Neuronal stem cell (in vitro differentiated cells): ENCODE results near the gene WNT8B.

Experiments used
- DNase-seq: peaks from one replicate; pipeline ENCODE4 v3.0.0-alpha.2; 2013; ENCODE audit warnings: low spot score
- H2AFZ ChIP-seq: one replicate; pipeline ENCODE4 v1.6.1; 2013; ENCODE audit warnings: mild to moderate bottlenecking, low read length, inconsistent platforms
- H2AK5ac ChIP-seq: 2 replicates; pipeline ENCODE4 v1.6.1; 2013; ENCODE audit warnings: low read depth, mild to moderate bottlenecking, inconsistent platforms, low read length, moderate library complexity, mixed read lengths
- H2BK120ac ChIP-seq: 2 replicates; pipeline ENCODE4 v1.6.1; 2013; ENCODE audit warnings: low read depth, mild to moderate bottlenecking, inconsistent platforms, low read length, moderate library complexity, mixed read lengths
- H2BK12ac ChIP-seq: one replicate; pipeline ENCODE4 v1.6.1; 2013; ENCODE audit warnings: low read length, inconsistent platforms
- H2BK15ac ChIP-seq: 2 replicates; pipeline ENCODE4 v1.6.1; 2013; ENCODE audit warnings: mild to moderate bottlenecking, low read length, inconsistent platforms, mixed read lengths
- H2BK5ac ChIP-seq: one replicate; pipeline ENCODE4 v1.6.1; 2013; ENCODE audit warnings: inconsistent platforms, mild to moderate bottlenecking, low read length, moderate library complexity
- H3K14ac ChIP-seq: one replicate; pipeline ENCODE4 v1.6.1; 2013; ENCODE audit warnings: low read length, inconsistent platforms
- H3K18ac ChIP-seq: 2 replicates; pipeline ENCODE4 v1.6.1; 2013; ENCODE audit warnings: low read length, inconsistent platforms
- H3K23ac ChIP-seq: 2 replicates; pipeline ENCODE4 v1.6.1; 2013; ENCODE audit warnings: low read depth, mild to moderate bottlenecking, mixed read lengths, low read length, inconsistent platforms; ENCODE audit not compliant: poor library complexity
- H3K27ac ChIP-seq: replicated peaks from 3 replicates; pipeline ENCODE4 v1.5.1; 2013; ENCODE audit warnings: low read length, inconsistent platforms
- H3K27me3 ChIP-seq, 3 experiments: 2 replicates each; pipeline ENCODE4 v1.6.1; 2013; ENCODE audit warnings: low read length in 3 of 3, mild to moderate bottlenecking in 2 of 3, inconsistent platforms in 1 of 3, low read depth in 1 of 3, mixed read lengths in 1 of 3, moderate library complexity in 1 of 3; ENCODE audit not compliant: control insufficient read depth in 3 of 3, insufficient read depth in 3 of 3
- H3K36me3 ChIP-seq, 2 donors: replicated peaks in 1 of 2; 2 replicates each; pipeline ENCODE4 v1.6.1; 2013; ENCODE audit warnings: low read length in 2 of 2; ENCODE audit not compliant: control insufficient read depth in 2 of 2, insufficient read depth in 2 of 2
- H3K4ac ChIP-seq: 2 replicates; pipeline ENCODE4 v1.6.1; 2013; ENCODE audit warnings: inconsistent platforms, mild to moderate bottlenecking, low read length, moderate library complexity
- H3K4me1 ChIP-seq, 2 donors: 1 replicate in 1 of 2; 2 replicates in 1 of 2; pipeline ENCODE4 v1.6.1; 2013; ENCODE audit warnings: low read length in 2 of 2, low read depth in 1 of 2; ENCODE audit not compliant: control insufficient read depth in 2 of 2, insufficient read depth in 1 of 2
- H3K4me2 ChIP-seq: one replicate; pipeline ENCODE4 v1.6.1; 2013; ENCODE audit warnings: mild to moderate bottlenecking, low read length, inconsistent platforms; ENCODE audit not compliant: insufficient read depth, poor library complexity, severe bottlenecking
- H3K4me3 ChIP-seq, 2 donors: 2 replicates each; pipeline ENCODE4 v1.5.1; 2013; ENCODE audit warnings: low read length in 2 of 2, mild to moderate bottlenecking in 2 of 2, inconsistent platforms in 1 of 2, moderate library complexity in 1 of 2
- H3K79me1 ChIP-seq: one replicate; pipeline ENCODE4 v1.6.1; 2013; ENCODE audit warnings: low read depth, mild to moderate bottlenecking, inconsistent platforms, low read length, moderate library complexity
- H3K9ac ChIP-seq: one replicate; pipeline ENCODE4 v1.6.1; 2013; ENCODE audit warnings: mild to moderate bottlenecking, low read depth, low read length, inconsistent platforms; ENCODE audit not compliant: poor library complexity
- H3K9me3 ChIP-seq, 2 donors: replicated peaks in 1 of 2; 2 replicates each; pipeline versions ENCODE3 to v1.6.1; 2013; ENCODE audit warnings: low read length in 2 of 2, mild to moderate bottlenecking in 2 of 2, inconsistent platforms in 1 of 2, low read depth in 1 of 2, mixed read lengths in 1 of 2, moderate library complexity in 1 of 2; ENCODE audit not compliant: control insufficient read depth in 2 of 2, insufficient read depth in 1 of 2
- H4K8ac ChIP-seq: one replicate; pipeline ENCODE4 v1.6.1; 2013; ENCODE audit warnings: low read depth, mild to moderate bottlenecking, inconsistent platforms, low read length, moderate library complexity
- H4K91ac ChIP-seq: one replicate; pipeline ENCODE4 v1.6.1; 2013; ENCODE audit warnings: low read length, low read depth, mild to moderate bottlenecking, inconsistent platforms; ENCODE audit not compliant: poor library complexity
- WGBS, 2 donors: extraction: QIAGEN DNeasy Blood & Tissue Kit; methylation state at CpG; one replicate each; pipeline ENCODE4 v1.1.7; 2013; ENCODE audit warnings: missing lambda C conversion rate in 2 of 2, mixed read lengths in 1 of 2; ENCODE audit not compliant: insufficient read length in 2 of 2, insufficient replicate concordance in 1 of 2; ENCODE audit errors: extremely low coverage in 2 of 2; 5-methylcytosine and 5-hydroxymethylcytosine counted together

Gene WNT8B

GRCh38 chr10:100433253-100434240, 29.3 kb upstream of the WNT8B start:
- Histone ChIP-seq H2AK5ac (no peak overlapping the region), H3K18ac (no peak overlapping the region), H3K27ac (no peak overlapping the region), H3K23ac (no peak overlapping the region), H3K27me3 (no peaks in the 10 kb centered on the region), H3K36me3 (no peaks in the 10 kb centered on the region), H3K79me1 (no peaks in the 10 kb centered on the region), H3K4me3 (no peak overlapping the region), H2BK15ac (no peak overlapping the region), H3K4me1 (no peaks in the 10 kb centered on the region), H2BK12ac (no peak overlapping the region), H2BK120ac (no peak overlapping the region), H3K4ac (no peak overlapping the region), H3K9ac (no peak overlapping the region), H4K8ac (no peak overlapping the region), H2AFZ (peak overlapping the region; percentile 18), H3K9me3 (no peaks in the 10 kb centered on the region), H3K4me2 (no peak overlapping the region), H3K14ac (no peak overlapping the region), H2BK5ac (no peak overlapping the region), H4K91ac (no peak overlapping the region)
- WGBS, 2 donors, result no CpG with 5 or more reads among the region's 13 CpGs
- peak; percentile 97 for DNase-seq

DNA sequence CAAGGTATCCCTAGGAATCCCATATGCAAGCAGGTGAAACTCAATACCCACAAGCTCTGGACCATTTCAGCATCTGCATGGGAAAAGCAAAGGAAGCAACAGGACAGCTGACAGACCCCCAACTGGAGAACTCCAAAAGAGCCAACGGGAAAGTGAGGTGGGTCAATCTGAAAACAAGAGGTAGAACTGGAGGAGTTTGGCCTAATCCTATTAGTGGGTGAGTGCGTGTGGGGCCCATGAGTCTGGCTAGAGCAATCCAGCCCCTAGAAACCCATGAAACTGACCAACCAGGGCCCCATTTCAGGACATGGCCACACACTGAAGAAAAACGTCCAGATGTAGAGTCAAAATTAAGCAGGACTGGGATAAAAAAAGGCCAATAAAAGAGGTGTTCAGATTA, 26.6 kb upstream of the WNT8B start:
- Histone ChIP-seq H3K36me3 (no peaks in the 10 kb centered on the region), H2BK15ac (no peak overlapping the region), H3K4me3 (no peak overlapping the region), H4K91ac (no peak overlapping the region), H3K79me1 (no peaks in the 10 kb centered on the region), H2BK5ac (no peak overlapping the region), H3K27me3 (peaks cover 0 to 2% (median 0%) of the 10 kb centered on the region in 3 experiments), H4K8ac (no peak overlapping the region), H2BK120ac (no peak overlapping the region), H3K23ac (no peak overlapping the region), H3K14ac (no peak overlapping the region), H3K9ac (no peak overlapping the region), H2BK12ac (no peak overlapping the region), H3K18ac (no peak overlapping the region), H3K4me1 (no peaks in the 10 kb centered on the region), H2AFZ (peak overlapping the region; percentile 34), H3K9me3 (no peaks in the 10 kb centered on the region), H3K4me2 (no peak overlapping the region), H3K4ac (no peak overlapping the region), H3K27ac (no peak overlapping the region), H2AK5ac (no peak overlapping the region)
- peak; percentile 8 for DNase-seq
- WGBS, 2 donors, result no CpG with 5 or more reads among the region's 3 CpGs

- H2AFZ ChIP-seq, result no peak overlapping the region
- H2BK12ac ChIP-seq, result no peak overlapping the region
- no peak overlapping the region for H3K4me2 ChIP-seq
- H2BK120ac ChIP-seq, result no peak overlapping the region
- no peak overlapping the region for H3K4ac ChIP-seq
- H3K9me3 ChIP-seq, result no peaks in the 10 kb centered on the region
- H3K27ac ChIP-seq, result no peak overlapping the region
- peaks cover 0 to 2% (median 0%) of the 10 kb centered on the region in 3 experiments for H3K27me3 ChIP-seq
- no peaks in the 10 kb centered on the region for H3K79me1 ChIP-seq
- no peak overlapping the region for H3K23ac ChIP-seq
- no peak for DNase-seq
- H2BK15ac ChIP-seq, result no peak overlapping the region
- H4K8ac ChIP-seq, result no peak overlapping the region
- H3K4me3 ChIP-seq, result no peak overlapping the region
- WGBS, 2 donors, result no CpG with 5 or more reads among the region's 6 CpGs
- H4K91ac ChIP-seq, result no peak overlapping the region
- H2BK5ac ChIP-seq, result no peak overlapping the region
- H2AK5ac ChIP-seq, result no peak overlapping the region
- H3K14ac ChIP-seq, result no peak overlapping the region
- no peaks in the 10 kb centered on the region for H3K36me3 ChIP-seq
- no peak overlapping the region for H3K18ac ChIP-seq
- no peaks in the 10 kb centered on the region for H3K4me1 ChIP-seq
- H3K9ac ChIP-seq, result no peak overlapping the region
Observed at GRCh38 chr10:100438674-100439315, 24.0 kb upstream of the WNT8B start.

- H3K4me3 ChIP-seq, result no peak overlapping the region
- H2BK120ac ChIP-seq, result no peak overlapping the region
- no peak overlapping the region for H3K4me2 ChIP-seq
- WGBS, 2 donors, result no CpG with 5 or more reads among the region's 3 CpGs
- peaks cover 0 to 3% of the 10 kb centered on the region in 2 donors for H3K9me3 ChIP-seq
- no peak overlapping the region for H3K27ac ChIP-seq
- no peak overlapping the region for H3K14ac ChIP-seq
- DNase-seq, result no peak
- H2BK12ac ChIP-seq, result no peak overlapping the region
- H3K4me1 ChIP-seq, result no peaks in the 10 kb centered on the region
- H2AK5ac ChIP-seq, result no peak overlapping the region
- H3K4ac ChIP-seq, result no peak overlapping the region
- no peaks in the 10 kb centered on the region for H3K36me3 ChIP-seq
- peaks cover 0 to 2% (median 0%) of the 10 kb centered on the region in 3 experiments for H3K27me3 ChIP-seq
- no peak overlapping the region for H3K9ac ChIP-seq
- no peak overlapping the region for H4K91ac ChIP-seq
- H2BK15ac ChIP-seq, result no peak overlapping the region
- no peak overlapping the region for H2BK5ac ChIP-seq
- no peak overlapping the region for H4K8ac ChIP-seq
- H3K23ac ChIP-seq, result no peak overlapping the region
- H2AFZ ChIP-seq, result no peak overlapping the region
- no peak overlapping the region for H3K18ac ChIP-seq
- no peaks in the 10 kb centered on the region for H3K79me1 ChIP-seq
Observed at GRCh38 chr10:100442548-100442947, 20.3 kb upstream of the WNT8B start.
